Measurements from ENCODE around the gene CAMSAP2.

DNA sequence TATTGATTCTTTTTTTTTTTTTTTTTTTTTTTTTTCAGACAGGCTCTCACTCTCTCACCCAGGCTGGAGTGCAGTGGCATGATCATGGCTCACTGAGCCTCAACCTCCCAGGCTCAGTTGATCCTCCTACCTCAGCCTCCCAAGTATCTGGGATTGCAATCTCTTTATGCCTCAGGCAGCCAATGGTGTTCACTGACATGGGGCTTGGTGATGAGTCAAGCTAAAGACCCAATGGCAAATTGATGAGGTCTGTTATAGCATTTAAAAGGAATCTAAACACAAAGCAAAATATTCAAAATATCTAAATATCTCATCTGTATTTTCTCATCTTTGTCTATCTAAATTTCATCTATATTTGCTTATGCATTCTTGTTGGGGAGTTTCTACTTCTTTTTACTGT is 30.5 kb upstream of the CAMSAP2 start:
- TF ChIP-seq EHMT2 (IDR thresholded peaks at IDR 0.05; ENCODE audit: low read depth), result no peak
- TF ChIP-seq, protein P1, sequence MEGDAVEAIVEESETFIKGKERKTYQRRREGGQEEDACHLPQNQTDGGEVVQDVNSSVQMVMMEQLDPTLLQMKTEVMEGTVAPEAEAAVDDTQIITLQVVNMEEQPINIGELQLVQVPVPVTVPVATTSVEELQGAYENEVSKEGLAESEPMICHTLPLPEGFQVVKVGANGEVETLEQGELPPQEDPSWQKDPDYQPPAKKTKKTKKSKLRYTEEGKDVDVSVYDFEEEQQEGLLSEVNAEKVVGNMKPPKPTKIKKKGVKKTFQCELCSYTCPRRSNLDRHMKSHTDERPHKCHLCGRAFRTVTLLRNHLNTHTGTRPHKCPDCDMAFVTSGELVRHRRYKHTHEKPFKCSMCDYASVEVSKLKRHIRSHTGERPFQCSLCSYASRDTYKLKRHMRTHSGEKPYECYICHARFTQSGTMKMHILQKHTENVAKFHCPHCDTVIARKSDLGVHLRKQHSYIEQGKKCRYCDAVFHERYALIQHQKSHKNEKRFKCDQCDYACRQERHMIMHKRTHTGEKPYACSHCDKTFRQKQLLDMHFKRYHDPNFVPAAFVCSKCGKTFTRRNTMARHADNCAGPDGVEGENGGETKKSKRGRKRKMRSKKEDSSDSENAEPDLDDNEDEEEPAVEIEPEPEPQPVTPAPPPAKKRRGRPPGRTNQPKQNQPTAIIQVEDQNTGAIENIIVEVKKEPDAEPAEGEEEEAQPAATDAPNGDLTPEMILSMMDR (IDR thresholded peaks at IDR 0.05), result no peak

Measured in A549 (cell line).